ENCODE results near the gene SMIM8. TPM values are rescaled to one million over a fixed set of nuclear protein-coding genes. Genes with fewer than 3 reads are reported as not detected.

SMIM8 gene
- total and polyA plus RNA-seq, 2 donors (not counting 1 experiment from before 2014, with no cell fraction given), result 5.4 to 7.8 TPM

GRCh38 chr6:87391334-87391733 lies 68.9 kb downstream of the SMIM8 start:
- no peaks in the 10 kb centered on the region for H3K27me3 ChIP-seq (ENCODE audit: control insufficient read depth, insufficient read depth, low read length)
- no peaks in the 10 kb centered on the region for H3K9me3 ChIP-seq (ENCODE audit: control insufficient read depth, insufficient read depth, low read depth, low read length)
- H3K36me3 ChIP-seq (ENCODE audit: control insufficient read depth, insufficient read depth, low read length), result no peaks in the 10 kb centered on the region
- no peak overlapping the region for H3K4me3 ChIP-seq (replicated peaks in 1 of 4; ENCODE audit: control extremely low read depth in 1 of 4, insufficient read depth in 1 of 4, low read depth in 3 of 4, low read length in 4 of 4)
- peak in 1 of 2 donors; percentile 36 for DNase-seq (ENCODE audit: low read depth in 2 of 2)
- H3K4me2 ChIP-seq (ENCODE audit: extremely low read depth, insufficient read depth, low read length), result no peak overlapping the region
- no peaks in the 10 kb centered on the region for H3K4me1 ChIP-seq (ENCODE audit: control insufficient read depth, extremely low read depth, insufficient read depth, low read length)
- no peak overlapping the region for H3K27ac ChIP-seq (ENCODE audit: insufficient read depth, low read length)
- no peaks in the 10 kb centered on the region for H4K20me1 ChIP-seq (ENCODE audit: control insufficient read depth, extremely low read depth, insufficient read depth, low read length)
- H3K9ac ChIP-seq (ENCODE audit: insufficient read depth, low read length), result no peak overlapping the region
- TF ChIP-seq EZH2 (IDR thresholded peaks at IDR 0.05; ENCODE audit: low read length, missing control alignments) (no peak), CTCF (conservative IDR thresholded peaks at IDR 0.05 in 1 of 2, IDR thresholded peaks at IDR 0.05 in 1 of 2; ENCODE audit: low read depth in 1 of 2, low read length in 2 of 2) (peak; percentile 49 to 53)
- H2AFZ ChIP-seq (ENCODE audit: low read length), result no peak overlapping the region
- no peaks in the 10 kb centered on the region for H3K79me2 ChIP-seq (ENCODE audit: control insufficient read depth, insufficient read depth, low read length)

Other genes starting within 250 kb of the SMIM8 start
- not detected in 2 replicates for gene CGA, start 227.5 kb upstream of the SMIM8 start, total RNA-seq
- 0.09 and 0.18 TPM in 2 replicates for gene CGA, start 227.5 kb upstream of the SMIM8 start, polyA plus RNA-seq
- gene ZNF292, start 167.0 kb upstream of the SMIM8 start, total RNA-seq, result 22.6 and 23.6 TPM in 2 replicates
- gene ZNF292, start 167.0 kb upstream of the SMIM8 start, polyA plus RNA-seq, result 7.3 and 14.3 TPM in 2 replicates
- not detected in 2 replicates for gene GJB7, start 6.7 kb downstream of the SMIM8 start, total RNA-seq
- gene GJB7, start 6.7 kb downstream of the SMIM8 start, polyA plus RNA-seq, result not detected in 2 replicates
- gene C6orf163, start 22.2 kb downstream of the SMIM8 start, total RNA-seq, result 1.8 and 2.8 TPM in 2 replicates
- gene C6orf163, start 22.2 kb downstream of the SMIM8 start, polyA plus RNA-seq, result 0.18 and 0.33 TPM in 2 replicates
- under 0.01 and 0.26 TPM in 2 replicates for gene CFAP206, start 85.4 kb downstream of the SMIM8 start, total RNA-seq
- gene CFAP206, start 85.4 kb downstream of the SMIM8 start, polyA plus RNA-seq, result 0.11 and 0.26 TPM in 2 replicates
- 27.7 and 35.8 TPM in 2 replicates for gene SLC35A1, start 150.4 kb downstream of the SMIM8 start, total RNA-seq
- gene SLC35A1, start 150.4 kb downstream of the SMIM8 start, polyA plus RNA-seq, result 22.4 and 27.6 TPM in 2 replicates